HCT116 (cell line): Measurements from ENCODE around the gene DFFA. TPM values are rescaled to one million over a fixed set of nuclear protein-coding genes. Genes with fewer than 3 reads are reported as not detected.

ENCODE experiments used
- ATAC-seq: fragments of 200-7000 bp; cut with Tn5 transposase; 2 replicates; pipeline ENCODE4 v1.9.1; 2020; ENCODE audit warnings: mild to moderate bottlenecking, moderate library complexity
- BruUV-seq: library from RNA; stranded (reverse); fragments of 400-500 nt; replicated peaks from 2 replicates; lab custom pipeline; 2021; lab: Mats Ljungman, UMichigan
- CTCF ChIA-PET: fragments of 300-600 bp; sonication (Branson Sonifier 250); formaldehyde crosslinking; loops from one replicate; lab custom pipeline; 2021; ENCODE audit warnings: antibody characterized with exemption; lab: Charles Lee
- POLR2A ChIA-PET: fragments of 300-600, 350-600 bp; sonication (Branson Sonifier 250); formaldehyde crosslinking; loops from one replicate; lab custom pipeline; 2021; ENCODE audit warnings: antibody characterized with exemption; lab: Charles Lee
- RAD21 ChIA-PET, 2 experiments: fragments of 300-600 bp; sonication (Branson Sonifier 250); formaldehyde crosslinking; loops; one replicate each; lab custom pipeline; 2023; ENCODE audit warnings: low total read pairs in 2 of 2; ENCODE audit not compliant: uncharacterized antibody in 2 of 2, unreplicated experiment in 2 of 2, low non-redundant PET in 1 of 2; lab: Charles Lee
- DNase-seq: peaks from one replicate; pipeline ENCODE4 v3.0.0-alpha.2; 2010; ENCODE audit warnings: low read depth, low spot score
- H2AFZ ChIP-seq: fragments of 200-600 bp; shearing (Covaris generic), sonication (generic); 2 replicates; pipeline ENCODE4 v1.6.1; 2017; ENCODE audit warnings: low read depth, mixed run types, mixed read lengths, antibody characterized with exemption, low read length; ENCODE audit not compliant: poor library complexity, severe bottlenecking
- H3K27ac ChIP-seq: 2 replicates; pipeline ENCODE4 v1.5.1; 2012; ENCODE audit warnings: low read depth, low read length
- H3K27me3 ChIP-seq: fragments of 200-600 bp; sonication (generic); 2 replicates; pipeline ENCODE4 v1.6.1; 2016; ENCODE audit warnings: mixed run types, low read length, mixed read lengths; ENCODE audit not compliant: insufficient read depth
- H3K36me3 ChIP-seq, 2 experiments: fragments of 200-500 bp in 1 of 2; fragments of 200-600 bp in 1 of 2; sonication (Bioruptor generic) in 1 of 2; sonication (generic) in 1 of 2; 2 replicates each; pipeline versions ENCODE4 v1.5.1 to v1.6.1; 2014 to 2016; ENCODE audit warnings: low read length in 2 of 2, inconsistent platforms in 1 of 2, mixed read lengths in 1 of 2, mixed run types in 1 of 2; ENCODE audit not compliant: insufficient read depth in 2 of 2, control insufficient read depth in 1 of 2
- H3K4me1 ChIP-seq, 2 experiments: fragments of 200-600 bp in 1 of 2; sonication (generic) in 1 of 2; 2 replicates each; pipeline versions ENCODE4 v1.5.1 to v1.6.1; 2012 to 2017; ENCODE audit warnings: low read length in 2 of 2, inconsistent platforms in 1 of 2, mild to moderate bottlenecking in 1 of 2, mixed read lengths in 1 of 2, mixed run types in 1 of 2, moderate library complexity in 1 of 2; ENCODE audit not compliant: insufficient read depth in 2 of 2, control insufficient read depth in 1 of 2
- H3K4me2 ChIP-seq: fragments of 200-600 bp; sonication (generic); 2 replicates; pipeline ENCODE4 v1.6.1; 2017; ENCODE audit warnings: mixed run types, low read length, mixed read lengths
- H3K4me3 ChIP-seq, 2 experiments: fragments of 200-600 bp in 1 of 2; sonication (generic) in 1 of 2; replicated peaks in 1 of 2; 2 replicates each; pipeline ENCODE4 v1.5.1; 2011 to 2016; ENCODE audit warnings: low read length in 2 of 2, control low read depth in 1 of 2, low read depth in 1 of 2, mild to moderate bottlenecking in 1 of 2, mixed read lengths in 1 of 2, mixed run types in 1 of 2
- H3K79me2 ChIP-seq: fragments of 200-600 bp; sonication (generic); 2 replicates; pipeline ENCODE4 v1.6.1; 2017; ENCODE audit warnings: mild to moderate bottlenecking, mixed run types, low read length, moderate library complexity, mixed read lengths; ENCODE audit not compliant: insufficient read depth
- H3K9ac ChIP-seq: fragments of 200-600 bp; sonication (generic); 2 replicates; pipeline ENCODE4 v1.6.1; 2016; ENCODE audit warnings: low read length, mixed read lengths
- H3K9me2 ChIP-seq: fragments of 200-600 bp; sonication (generic), shearing (Covaris generic); 2 replicates; pipeline ENCODE4 v1.6.1; 2017; ENCODE audit warnings: mixed run types, mild to moderate bottlenecking, moderate library complexity; ENCODE audit not compliant: insufficient read depth
- H3K9me3 ChIP-seq, 2 experiments: fragments of 200-500 bp in 1 of 2; fragments of 200-600 bp in 1 of 2; sonication (Bioruptor generic) in 1 of 2; sonication (generic) in 1 of 2; 2 replicates each; pipeline ENCODE4 v1.6.1; 2014 to 2017; ENCODE audit warnings: low read length in 2 of 2, mixed read lengths in 2 of 2, inconsistent platforms in 1 of 2, low read depth in 1 of 2, mild to moderate bottlenecking in 1 of 2, mixed run types in 1 of 2, moderate library complexity in 1 of 2; ENCODE audit not compliant: control insufficient read depth in 1 of 2, insufficient read depth in 1 of 2
- H4K20me1 ChIP-seq: fragments of 200-600 bp; sonication (generic), shearing (Covaris generic); 2 replicates; pipeline ENCODE4 v1.6.1; 2017; ENCODE audit warnings: mixed run types, mild to moderate bottlenecking, moderate library complexity; ENCODE audit not compliant: insufficient read depth
- CBX3 ChIP-seq: IDR thresholded peaks from 2 replicates; pipeline ENCODE4 v1.6.1; 2012; ENCODE audit warnings: low read depth
- JUND ChIP-seq: IDR thresholded peaks from 2 replicates; pipeline ENCODE4 v1.6.1; 2012
- POLR2A ChIP-seq: IDR thresholded peaks from 2 replicates; pipeline ENCODE4 v1.7.0; 2011; ENCODE audit warnings: borderline replicate concordance; ENCODE audit not compliant: insufficient read depth, insufficient read length; ENCODE audit errors: extremely low read depth
- POLR2AphosphoS5 ChIP-seq: IDR thresholded peaks from 2 replicates; pipeline ENCODE4 v1.6.1; 2011; ENCODE audit warnings: mild to moderate bottlenecking, low read depth, low read length, moderate library complexity
- REST ChIP-seq: IDR thresholded peaks from 2 replicates; pipeline ENCODE4 v1.6.1; 2012; ENCODE audit warnings: low read depth
- SIN3A ChIP-seq: IDR thresholded peaks from 2 replicates; pipeline ENCODE4 v1.6.1; 2012; ENCODE audit warnings: low read depth
- SP1 ChIP-seq: IDR thresholded peaks from 2 replicates; pipeline ENCODE4 v1.6.1; 2012; ENCODE audit warnings: low read depth
- TCF7L2 ChIP-seq: IDR thresholded peaks from 2 replicates; pipeline ENCODE4 v1.7.0; 2011; ENCODE audit warnings: borderline replicate concordance, inconsistent platforms; ENCODE audit not compliant: insufficient read depth, insufficient read length; ENCODE audit errors: extremely low read depth
- intact Hi-C: fragments of 100-400 bp; cut with micrococcal nuclease; formaldehyde crosslinking; loops from 2 replicates; pipeline ENCODE4 v1.10.0; 2022
- total RNA-seq: library from RNA; stranded (reverse); gene quantifications from one replicate; pipeline ENCODE4 v1.2.1, GENCODE V29; 2021; ENCODE audit not compliant: unreplicated experiment

The DFFA gene
- total RNA-seq, 1 experiment from 2014 or later: 67.7 TPM

DNA sequence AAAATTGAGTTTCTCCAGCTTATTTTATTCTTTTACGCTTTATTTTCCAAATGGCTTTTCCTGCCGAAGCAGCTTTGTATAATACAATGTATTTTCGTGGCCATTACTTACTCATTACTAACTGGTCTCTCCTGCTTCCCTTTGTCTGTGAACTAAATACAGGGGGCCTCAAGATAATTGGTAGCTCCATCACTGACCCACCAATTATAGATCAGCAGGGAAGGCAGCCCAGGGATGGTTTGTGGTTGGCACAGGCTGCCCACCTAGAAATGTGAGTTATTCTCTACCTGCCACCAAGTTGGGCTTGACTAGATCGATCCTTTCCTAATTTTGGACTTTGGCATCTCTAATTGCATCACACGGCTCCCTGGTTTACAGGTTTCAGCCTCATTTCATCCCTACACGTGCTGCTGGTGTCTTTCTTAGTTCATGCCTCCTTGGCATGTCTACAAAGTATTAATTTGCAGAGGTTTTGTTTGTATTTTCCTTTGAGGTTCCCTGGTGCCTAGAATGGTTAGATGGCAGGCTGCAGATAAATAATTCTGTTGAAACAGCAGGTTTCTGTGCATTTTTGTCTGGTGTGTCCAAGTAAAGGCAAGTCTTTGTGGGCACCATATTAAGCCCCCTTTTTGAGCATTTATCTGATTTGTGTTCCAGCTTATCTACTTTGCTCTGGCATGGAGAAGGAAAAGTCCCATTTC is 37.6 kb upstream of the DFFA start:
- BruUV-seq: no TSS peak
- Histone ChIP-seq H3K36me3 (no peaks in the 10 kb centered on the region), H3K9me3 (no peaks in the 10 kb centered on the region), H3K9me2 (no peaks in the 10 kb centered on the region), H3K27me3 (no peaks in the 10 kb centered on the region), H2AFZ (no peak overlapping the region), H3K27ac (no peak overlapping the region; the same call in 1 of the 2 replicates), H3K4me2 (peak overlapping the region; percentile 65), H3K9ac (peak overlapping the region; percentile 21), H3K4me3 (no peak overlapping the region), H4K20me1 (peaks cover 3% of the 10 kb centered on the region; the same call in 1 of the 2 replicates), H3K4me1 (peaks cover 17 to 30% of the 10 kb centered on the region in 2 experiments), H3K79me2 (peaks cover 73% of the 10 kb centered on the region)
- no peak for ATAC-seq
- POLR2A ChIA-PET: no interaction called here
- RAD21 ChIA-PET: no interaction called here
- TF ChIP-seq TCF7L2: no peak
- no peak for TF ChIP-seq POLR2AphosphoS5
- TF ChIP-seq SP1: no peak
- TF ChIP-seq REST: no peak
- TF ChIP-seq CBX3: no peak
- TF ChIP-seq SIN3A: no peak
- TF ChIP-seq JUND: no peak
- no peak for TF ChIP-seq POLR2A
- CTCF ChIA-PET: interaction anchor here (1.2 to 1.8 kb wide), 2 partner anchors 15 to 357 kb away, joined by 5 read pairs; no protein-coding TSS in a partner anchor
- intact Hi-C loops: loop anchor here (5.0 kb wide), 1 partner anchor 452 kb away; no protein-coding TSS in a partner anchor
- DNase-seq: no peak
